ENCODE data around the gene MRPL51.
"Not testable (repeated sequence)": the region's sequence is repeated elsewhere in the genome, so short reads cannot be mapped to it uniquely, and the experiment has no call there.

The MRPL51 gene

DNA sequence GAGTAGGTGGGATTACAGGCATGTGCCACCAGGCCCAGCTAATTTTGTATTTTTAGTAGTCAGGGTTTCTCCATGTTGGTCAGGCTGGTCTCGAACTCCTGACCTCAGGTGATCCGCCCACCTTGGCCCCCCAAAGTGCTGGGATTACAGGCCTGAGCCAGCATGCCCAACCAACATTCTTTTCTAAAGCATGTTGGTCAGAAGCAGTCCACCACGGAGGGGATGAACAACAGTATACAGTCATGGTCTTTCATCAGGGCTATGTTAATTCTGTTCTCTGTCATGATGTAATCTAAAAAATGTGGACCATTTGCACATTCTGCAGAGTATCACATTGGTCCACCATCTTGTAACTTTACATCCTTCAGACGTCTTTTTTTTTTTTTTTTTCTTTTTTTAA lies 3.6 kb downstream of the MRPL51 start:
- DNase-seq (ENCODE audit: low read depth in 1 of 2, low spot score in 1 of 2) = no peak

DNA sequence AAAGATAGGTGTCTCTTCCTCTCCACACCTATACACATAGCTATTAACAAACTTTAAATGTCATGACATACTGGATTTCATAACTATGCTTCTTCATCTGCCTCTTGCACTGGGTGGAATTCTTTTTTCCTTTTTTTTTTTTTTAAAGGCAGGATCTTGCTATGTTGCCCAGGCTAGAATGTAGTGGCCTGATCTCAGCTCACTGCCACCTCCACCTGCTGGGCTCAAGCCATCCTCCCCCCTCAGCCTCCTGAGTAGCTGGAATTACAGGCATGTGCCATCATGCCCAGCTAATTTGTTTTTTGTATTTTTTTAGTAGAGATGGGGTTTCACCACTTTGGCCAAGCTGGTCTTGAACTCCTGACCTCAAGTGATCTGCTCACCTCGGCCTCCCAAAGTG lies 4.8 kb downstream of the MRPL51 start:
- no peak for DNase-seq (ENCODE audit: low read depth in 1 of 2, low spot score in 1 of 2)

DNA sequence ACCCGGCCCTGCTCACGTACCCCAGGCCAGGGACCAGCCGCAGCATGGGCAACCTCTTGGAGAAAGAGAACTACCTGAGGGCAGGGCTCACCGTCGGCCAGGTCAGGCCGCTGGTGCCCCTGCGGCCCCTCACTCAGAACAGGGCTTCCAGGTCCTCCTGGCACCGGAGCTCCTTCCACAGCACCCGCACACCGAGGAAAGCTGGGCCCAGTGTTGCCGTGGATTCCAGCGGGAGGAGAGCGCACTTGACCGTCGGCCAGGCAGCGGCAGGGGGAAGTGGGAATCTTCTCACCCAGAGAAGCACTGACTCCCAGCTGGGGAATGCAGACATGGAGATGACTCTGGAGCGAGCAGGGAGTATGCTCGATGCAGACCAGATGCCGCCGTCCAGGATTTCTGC lies 14.6 kb downstream of the MRPL51 start:
- no peak for DNase-seq (ENCODE audit: low read depth in 1 of 2, low spot score in 1 of 2)

GRCh38 chr12:6477601-6478377 lies 15.3 kb downstream of the MRPL51 start:
- not testable (repeated sequence) for DNase-seq (ENCODE audit: low read depth in 1 of 2, low spot score in 1 of 2)

DNA sequence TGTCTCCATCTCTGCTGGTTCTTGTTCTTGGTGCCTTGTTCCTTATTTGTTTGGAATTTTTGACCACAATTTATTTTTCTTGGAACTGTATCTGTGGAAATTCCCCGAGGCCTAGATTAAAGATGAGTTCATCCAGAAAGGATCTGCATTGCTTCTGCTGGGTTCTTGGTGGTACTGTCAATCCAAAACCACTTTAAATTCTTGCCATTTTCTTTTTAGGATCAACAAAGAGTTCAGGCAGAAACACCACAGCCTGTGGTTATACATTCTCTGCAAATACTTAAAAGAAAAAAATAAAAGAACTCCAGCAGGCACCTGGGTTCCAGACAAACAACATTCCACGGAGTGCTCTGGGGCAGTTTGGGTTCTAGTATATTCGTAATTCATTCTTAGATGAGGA lies 16.6 kb downstream of the MRPL51 start:
- DNase-seq (ENCODE audit: low read depth in 1 of 2, low spot score in 1 of 2) = no peak

- DNase-seq (ENCODE audit: low read depth in 1 of 2, low spot score in 1 of 2) = not testable (repeated sequence)
Observed at GRCh38 chr12:6475233-6475975, 17.7 kb downstream of the MRPL51 start.

- DNase-seq (ENCODE audit: low read depth in 1 of 2, low spot score in 1 of 2) = no peak
Observed at GRCh38 chr12:6472491-6472890, 20.6 kb downstream of the MRPL51 start.

GRCh38 chr12:6471989-6472360 lies 21.1 kb downstream of the MRPL51 start:
- no peak for DNase-seq (ENCODE audit: low read depth in 1 of 2, low spot score in 1 of 2)

DNA sequence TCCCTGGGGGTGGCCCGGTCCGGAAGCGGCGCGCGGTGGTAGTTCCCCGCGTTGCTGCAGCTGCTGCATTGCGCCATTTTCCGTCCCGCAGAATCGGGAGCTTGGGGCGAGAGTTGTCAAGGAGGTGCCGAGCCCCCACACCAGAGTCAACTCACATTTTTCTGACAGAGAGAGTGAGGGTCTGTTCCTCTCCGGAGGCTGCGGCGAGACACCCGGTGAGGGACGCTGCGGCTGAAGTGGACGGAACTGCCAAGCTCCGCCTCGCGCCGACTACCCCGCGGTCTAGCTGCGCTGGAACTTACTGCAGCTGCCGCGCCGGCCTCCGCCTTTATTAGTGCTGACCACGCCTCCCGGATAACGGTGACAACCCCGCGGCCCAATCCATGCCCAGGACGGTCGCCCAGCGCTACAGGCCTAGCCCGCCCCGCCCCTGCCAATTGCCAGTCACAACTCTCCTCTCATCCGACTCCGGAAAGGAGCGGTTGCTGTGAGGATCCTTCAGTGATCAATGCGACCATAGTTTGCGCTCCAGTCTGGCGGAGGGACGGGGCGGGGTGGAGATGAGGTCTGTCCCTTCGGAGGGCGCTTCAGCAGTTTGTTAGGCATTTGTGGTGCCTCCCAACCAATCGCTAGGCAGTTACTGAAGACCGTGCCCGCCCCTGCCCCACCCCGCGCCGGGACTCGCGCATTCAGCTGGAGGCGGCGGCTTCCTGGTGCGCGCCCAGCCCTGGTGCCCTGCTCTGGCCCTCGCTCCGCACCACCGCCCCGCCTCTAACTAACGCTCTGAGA lies 22.5 kb downstream of the MRPL51 start, which contains the start of gene VAMP1:
Gene VAMP1 (minus strand): TSS at position 303 of the 789 bp plus-strand sequence. CDS start 146 bp downstream, at position 157.
- DNase-seq (ENCODE audit: low read depth in 1 of 2, low spot score in 1 of 2) = peak; percentile 92 to 93

- DNase-seq (ENCODE audit: low read depth in 1 of 2, low spot score in 1 of 2) = no peak
Observed at GRCh38 chr12:6469609-6470374, 23.3 kb downstream of the MRPL51 start.

DNA sequence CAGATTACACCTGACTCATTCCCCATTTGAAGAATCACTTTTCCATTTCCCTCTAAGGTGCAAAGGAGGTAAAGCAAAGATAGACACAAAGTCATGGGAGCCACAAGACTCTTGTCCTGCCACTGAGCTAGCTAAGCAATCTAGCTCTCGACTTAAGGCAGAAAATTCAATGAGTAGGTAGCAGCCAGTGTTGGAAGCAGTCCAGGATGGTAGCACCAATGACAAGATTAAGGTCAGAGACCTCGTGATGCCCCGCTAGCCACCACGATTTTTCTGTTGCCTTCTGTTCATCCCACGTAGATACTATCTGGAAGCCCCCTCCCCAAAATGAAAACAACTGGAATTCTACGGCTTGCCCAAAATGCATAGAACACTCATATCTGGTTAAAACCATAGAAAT lies 24.0 kb downstream of the MRPL51 start:
- DNase-seq (ENCODE audit: low read depth in 1 of 2, low spot score in 1 of 2) = no peak

GRCh38 chr12:6468283-6468575 lies 24.8 kb downstream of the MRPL51 start:
- DNase-seq (ENCODE audit: low read depth in 1 of 2, low spot score in 1 of 2) = no peak

- not testable (repeated sequence) for DNase-seq (ENCODE audit: low read depth in 1 of 2, low spot score in 1 of 2)
Observed at GRCh38 chr12:6467571-6468282, 25.3 kb downstream of the MRPL51 start.

- not testable (repeated sequence) for DNase-seq (ENCODE audit: low read depth in 1 of 2, low spot score in 1 of 2)
Observed at GRCh38 chr12:6466751-6467150, 26.3 kb downstream of the MRPL51 start.

DNA sequence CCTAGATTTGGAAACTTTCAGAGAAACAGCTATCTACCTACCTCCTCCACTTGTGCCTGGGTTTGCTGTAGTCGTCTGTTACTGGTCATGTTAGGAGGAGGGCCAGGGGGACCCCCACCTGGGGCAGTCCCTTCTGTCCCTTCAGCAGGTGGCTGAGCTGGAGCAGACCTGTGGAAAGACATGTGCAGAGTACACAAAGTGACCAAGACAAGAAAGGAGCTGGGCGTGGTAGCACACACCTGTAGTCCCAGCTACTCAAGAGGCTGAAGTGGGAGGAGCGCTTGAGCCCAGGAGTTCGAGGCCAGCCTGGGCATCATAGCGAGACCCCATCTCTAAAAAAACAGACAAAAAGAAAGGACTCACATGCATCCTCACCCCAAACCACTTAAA lies 26.9 kb downstream of the MRPL51 start:
- DNase-seq (ENCODE audit: low read depth in 1 of 2, low spot score in 1 of 2) = no peak

DNA sequence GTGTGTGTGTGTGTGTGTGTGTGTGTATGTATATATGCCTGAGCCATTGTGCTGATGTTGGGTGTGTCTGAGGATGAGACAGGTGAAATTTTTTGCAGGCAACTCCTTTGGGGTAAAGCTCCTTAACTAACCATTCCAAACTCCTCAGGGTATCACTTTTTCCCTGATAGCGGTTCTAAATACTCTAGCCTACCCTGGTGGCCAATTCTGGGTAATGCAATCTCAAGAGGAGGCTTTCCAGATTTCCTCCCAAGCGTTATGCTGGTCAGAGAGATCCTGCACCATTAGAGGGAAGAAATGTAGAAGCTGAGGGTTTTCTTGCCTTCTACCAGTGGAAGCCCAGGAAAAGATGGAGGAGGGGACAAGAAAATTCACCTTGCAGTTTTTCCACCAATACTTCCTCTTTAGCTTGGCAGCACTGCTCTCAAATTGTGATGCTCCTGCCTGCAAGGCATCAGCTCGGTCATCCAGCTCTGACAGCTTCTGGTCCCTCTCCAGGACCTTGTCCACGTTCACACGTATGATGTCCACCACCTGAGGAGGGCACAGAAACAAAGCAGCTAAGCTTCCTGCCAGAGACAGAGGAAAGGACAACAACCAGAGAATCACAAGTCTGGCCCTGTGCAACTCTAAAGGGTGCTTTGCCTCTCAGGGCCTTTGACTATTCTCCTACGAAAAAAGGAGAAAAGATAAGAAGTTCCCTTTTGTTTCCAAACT lies 27.4 kb downstream of the MRPL51 start:
- DNase-seq (ENCODE audit: low read depth in 1 of 2, low spot score in 1 of 2) = no peak

DNA sequence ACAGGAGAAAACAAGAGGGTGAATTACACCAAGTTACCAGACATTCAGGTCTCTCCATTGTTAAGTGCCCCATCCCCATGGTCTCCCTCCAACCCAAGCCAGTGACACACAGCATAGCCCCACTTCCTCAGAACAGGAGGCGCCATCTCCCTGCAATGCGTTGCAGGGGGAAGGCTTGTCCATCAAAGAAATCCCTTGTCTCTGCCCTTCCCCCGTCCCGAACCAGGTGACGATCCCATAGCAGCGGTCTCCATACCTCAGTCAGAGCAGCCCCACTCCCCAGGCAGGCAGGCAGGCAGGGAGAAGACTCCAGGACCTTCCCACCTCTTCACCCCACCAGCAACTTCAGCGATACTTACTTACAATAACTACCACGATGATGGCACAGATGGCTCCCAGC lies 28.5 kb downstream of the MRPL51 start:
- no peak for DNase-seq (ENCODE audit: low read depth in 1 of 2, low spot score in 1 of 2)

DNA sequence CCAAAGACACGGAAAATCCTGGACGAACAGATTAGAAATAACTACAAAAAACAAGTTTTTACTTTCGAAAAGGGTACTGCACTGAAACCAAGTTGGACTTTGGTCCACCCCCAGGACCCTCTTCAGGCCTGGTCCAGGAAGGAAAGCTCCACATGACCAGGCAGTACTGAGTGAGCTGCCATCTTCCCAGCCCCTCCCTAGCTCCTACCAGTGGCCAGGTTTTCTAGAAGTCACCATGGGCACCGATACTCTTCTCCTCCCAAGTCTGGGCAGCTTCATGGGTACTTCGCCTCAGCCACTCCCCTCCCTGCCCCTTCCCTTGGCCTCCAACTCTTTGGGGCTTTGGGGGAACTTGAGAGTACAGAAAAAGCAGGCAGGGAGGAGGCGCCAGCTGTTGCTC lies 29.2 kb downstream of the MRPL51 start:
- no peak for DNase-seq (ENCODE audit: low read depth in 1 of 2, low spot score in 1 of 2)

GRCh38 chr12:6463216-6463615 lies 29.8 kb downstream of the MRPL51 start:
- no peak for DNase-seq (ENCODE audit: low read depth in 1 of 2, low spot score in 1 of 2)

All from stimulated activated CD4-positive, alpha-beta T cell treated with anti-CD3 and anti-CD28 coated beads, Interleukin-15, amount 100 ng/mL, for 1 hour (primary cell).